CD14-positive monocyte (primary cell): ENCODE measurements around the gene SCEL. TPM values are rescaled to one million over a fixed set of nuclear protein-coding genes. Genes with fewer than 3 reads are reported as not detected.

Source experiments
- DNase-seq, 3 donors: peaks; one replicate each; pipeline ENCODE4 v3.0.0-alpha.2; 2011 to 2022
- H2AFZ ChIP-seq: 2 replicates; pipeline ENCODE4 v1.6.0; 2012; ENCODE audit warnings: mild to moderate bottlenecking, low read depth, low read length, inconsistent platforms; ENCODE audit not compliant: insufficient read depth, poor library complexity, severe bottlenecking
- H3K27ac ChIP-seq, 2 donors: 1 replicate in 1 of 2; 2 replicates in 1 of 2; pipeline ENCODE4 v1.5.1; 2012 to 2013; ENCODE audit warnings: low read length in 2 of 2, control low read depth in 1 of 2, inconsistent platforms in 1 of 2, low read depth in 1 of 2, mild to moderate bottlenecking in 1 of 2
- H3K27me3 ChIP-seq, 2 donors: one replicate each; pipeline versions ENCODE4 v1.6.0 to v1.6.1; 2011 to 2013; ENCODE audit warnings: low read length in 2 of 2; ENCODE audit not compliant: control insufficient read depth in 2 of 2, insufficient read depth in 2 of 2
- H3K36me3 ChIP-seq, 2 donors: replicated peaks in 1 of 2; 1 replicate in 1 of 2; 2 replicates in 1 of 2; pipeline versions ENCODE4 v1.5.1 to v1.6.1; 2012 to 2013; ENCODE audit warnings: low read length in 2 of 2, control low read depth in 1 of 2, inconsistent platforms in 1 of 2, mild to moderate bottlenecking in 1 of 2; ENCODE audit not compliant: insufficient read depth in 2 of 2, control insufficient read depth in 1 of 2
- H3K4me1 ChIP-seq, 2 donors: 1 replicate in 1 of 2; 2 replicates in 1 of 2; pipeline versions ENCODE4 v1.5.1 to v1.6.1; 2012 to 2013; ENCODE audit warnings: low read length in 2 of 2, control low read depth in 1 of 2, inconsistent platforms in 1 of 2, mild to moderate bottlenecking in 1 of 2, moderate library complexity in 1 of 2; ENCODE audit not compliant: insufficient read depth in 2 of 2, control insufficient read depth in 1 of 2
- H3K4me2 ChIP-seq: replicated peaks from 2 replicates; pipeline ENCODE3; 2012; ENCODE audit warnings: low read length, moderate library complexity, mild to moderate bottlenecking; ENCODE audit not compliant: poor library complexity, severe bottlenecking; ENCODE audit errors: extremely low read depth
- H3K4me3 ChIP-seq, 3 experiments: fragments of 200-600 bp in 1 of 3; sonication (generic) in 1 of 3; replicated peaks in 1 of 3; 1 replicate in 2 of 3; 2 replicates in 1 of 3; pipeline ENCODE4 v1.5.1; 2011 to 2013; ENCODE audit warnings: low read length in 3 of 3, mild to moderate bottlenecking in 3 of 3, control low read depth in 2 of 3, low read depth in 2 of 3, inconsistent platforms in 1 of 3, moderate library complexity in 1 of 3
- H3K79me2 ChIP-seq: 2 replicates; pipeline ENCODE4 v1.6.0; 2012; ENCODE audit warnings: mild to moderate bottlenecking, control low read depth, inconsistent platforms, low read length, moderate library complexity; ENCODE audit not compliant: insufficient read depth
- H3K9ac ChIP-seq: 2 replicates; pipeline ENCODE4 v1.6.0; 2017; ENCODE audit warnings: low read length, mild to moderate bottlenecking; ENCODE audit not compliant: insufficient read depth, poor library complexity, severe bottlenecking
- H3K9me3 ChIP-seq, 2 donors: replicated peaks in 1 of 2; 1 replicate in 1 of 2; 2 replicates in 1 of 2; pipeline versions ENCODE4 v1.5.1 to v1.6.1; 2012 to 2013; ENCODE audit warnings: low read length in 2 of 2, control low read depth in 1 of 2; ENCODE audit not compliant: control insufficient read depth in 1 of 2, insufficient read depth in 1 of 2
- H4K20me1 ChIP-seq: 2 replicates; pipeline ENCODE4 v1.6.0; 2012; ENCODE audit warnings: mild to moderate bottlenecking, low read length, control low read depth, moderate library complexity; ENCODE audit not compliant: insufficient read depth
- H3K27ac Mint-ChIP-seq, 7 donors: one replicate each; pipeline ENCODE4 v1.8.0; 2020; ENCODE audit warnings: mild to moderate bottlenecking in 7 of 7, mixed read lengths in 7 of 7, moderate library complexity in 6 of 7, inconsistent platforms in 2 of 7
- H3K27me3 Mint-ChIP-seq, 3 donors: one replicate each; pipeline ENCODE4 v1.8.0; 2021 to 2022; ENCODE audit warnings: low read depth in 3 of 3, mild to moderate bottlenecking in 3 of 3, mixed read lengths in 3 of 3, moderate library complexity in 3 of 3, inconsistent platforms in 1 of 3
- H3K36me3 Mint-ChIP-seq, 2 donors: one replicate each; pipeline ENCODE4 v1.8.0; 2020; ENCODE audit warnings: mixed read lengths in 2 of 2, inconsistent platforms in 1 of 2, mild to moderate bottlenecking in 1 of 2
- H3K4me1 Mint-ChIP-seq: one replicate; pipeline ENCODE4 v1.8.0; 2020; ENCODE audit warnings: mild to moderate bottlenecking, mixed read lengths
- H3K4me3 Mint-ChIP-seq, 2 donors: one replicate each; pipeline ENCODE4 v1.8.0; 2020; ENCODE audit warnings: mild to moderate bottlenecking in 2 of 2, mixed read lengths in 2 of 2, moderate library complexity in 1 of 2
- H3K9me3 Mint-ChIP-seq, 7 donors: one replicate each; pipeline ENCODE4 v1.8.0; 2020 to 2022; ENCODE audit warnings: mixed read lengths in 7 of 7, mild to moderate bottlenecking in 6 of 7, moderate library complexity in 6 of 7, inconsistent platforms in 2 of 7
- WGBS: methylation state at CpG from one replicate; pipeline ENCODE4 v1.1.5; 2013; ENCODE audit warnings: missing lambda C conversion rate; ENCODE audit not compliant: insufficient coverage; 5-methylcytosine and 5-hydroxymethylcytosine counted together
- intact Hi-C, 2 donors: fragments of 100-400 bp; cut with micrococcal nuclease; formaldehyde crosslinking; loops; one replicate each; pipeline versions ENCODE4 v1.15.0 to v1.15.1; 2023
- polyA plus RNA-seq, 3 donors: library from polyadenylated mRNA; depleted of rRNA in 1 of 3; unstranded in 2 of 3; stranded (reverse) in 1 of 3; fragments of 300-500 nt in 2 of 3; fragments of >200 nt in 1 of 3; fragmentation: Illumina TruSeq in 2 of 3; gene quantifications; 1 replicate in 2 of 3; 2 replicates in 1 of 3; pipeline ENCODE4 v1.2.3, GENCODE V29; 2012 to 2021
- TF ChIP-seq, protein P1 (sequence below): fragments of 200-600 bp; IDR thresholded peaks from one replicate; pipeline ENCODE4 v1.8.0; 2022; ENCODE audit warnings: antibody characterized with exemption, mild to moderate bottlenecking

SCEL gene
- polyA plus RNA-seq, 3 donors = not detected

GRCh38 chr13:77558016-77558415, 22.5 kb downstream of the SCEL start:
- no CpG with 5 or more reads among the region's 3 CpGs for WGBS

GRCh38 chr13:77563111-77563510, 27.6 kb downstream of the SCEL start:
- Histone ChIP-seq H3K4me3 (no peak overlapping the region), H3K4me2 (no peak overlapping the region), H3K79me2 (no peaks in the 10 kb centered on the region), H3K36me3 (no peaks in the 10 kb centered on the region), H4K20me1 (no peaks in the 10 kb centered on the region), H3K27me3 (no peaks in the 10 kb centered on the region), H3K4me1 (peaks cover 10 to 11% of the 10 kb centered on the region in 2 donors), H3K9me3 (no peaks in the 10 kb centered on the region), H3K27ac (no peak overlapping the region), H3K9ac (no peak overlapping the region), H2AFZ (no peak overlapping the region)
- TF ChIP-seq, protein P1, sequence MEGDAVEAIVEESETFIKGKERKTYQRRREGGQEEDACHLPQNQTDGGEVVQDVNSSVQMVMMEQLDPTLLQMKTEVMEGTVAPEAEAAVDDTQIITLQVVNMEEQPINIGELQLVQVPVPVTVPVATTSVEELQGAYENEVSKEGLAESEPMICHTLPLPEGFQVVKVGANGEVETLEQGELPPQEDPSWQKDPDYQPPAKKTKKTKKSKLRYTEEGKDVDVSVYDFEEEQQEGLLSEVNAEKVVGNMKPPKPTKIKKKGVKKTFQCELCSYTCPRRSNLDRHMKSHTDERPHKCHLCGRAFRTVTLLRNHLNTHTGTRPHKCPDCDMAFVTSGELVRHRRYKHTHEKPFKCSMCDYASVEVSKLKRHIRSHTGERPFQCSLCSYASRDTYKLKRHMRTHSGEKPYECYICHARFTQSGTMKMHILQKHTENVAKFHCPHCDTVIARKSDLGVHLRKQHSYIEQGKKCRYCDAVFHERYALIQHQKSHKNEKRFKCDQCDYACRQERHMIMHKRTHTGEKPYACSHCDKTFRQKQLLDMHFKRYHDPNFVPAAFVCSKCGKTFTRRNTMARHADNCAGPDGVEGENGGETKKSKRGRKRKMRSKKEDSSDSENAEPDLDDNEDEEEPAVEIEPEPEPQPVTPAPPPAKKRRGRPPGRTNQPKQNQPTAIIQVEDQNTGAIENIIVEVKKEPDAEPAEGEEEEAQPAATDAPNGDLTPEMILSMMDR = no peak
- Mint-ChIP-seq H3K27me3 (peaks cover 0 to 2% (median 1%) of the 10 kb centered on the region in 3 donors), H3K9me3 (no peaks in the 10 kb centered on the region), H3K4me1 (peaks cover 19% of the 10 kb centered on the region), H3K4me3 (no peak overlapping the region), H3K36me3 (no peaks in the 10 kb centered on the region), H3K27ac (no peak overlapping the region)
- intact Hi-C loops = no loop called here
- WGBS = no CpG with 5 or more reads among the region's 1 CpG
- no peak for DNase-seq

More at GRCh38 chr13:77558016-77558415, 22.5 kb downstream of the SCEL start:
- peaks cover 23% of the 10 kb centered on the region for H3K4me1 Mint-ChIP-seq
- H3K27me3 Mint-ChIP-seq = peaks cover 0 to 4% (median 0%) of the 10 kb centered on the region in 3 donors
- H3K27ac Mint-ChIP-seq = peak overlapping the region in 1 of 7 donors; percentile 28
- Histone ChIP-seq H3K36me3 (no peaks in the 10 kb centered on the region), H3K4me2 (no peak overlapping the region), H3K4me3 (no peak overlapping the region), H3K9ac (no peak overlapping the region), H3K79me2 (no peaks in the 10 kb centered on the region), H4K20me1 (no peaks in the 10 kb centered on the region), H2AFZ (no peak overlapping the region), H3K9me3 (no peaks in the 10 kb centered on the region), H3K27ac (no peak overlapping the region), H3K4me1 (peaks cover 11 to 13% of the 10 kb centered on the region in 2 donors), H3K27me3 (no peaks in the 10 kb centered on the region)
- TF ChIP-seq, protein P1 = no peak
- intact Hi-C loops = no loop called here
- DNase-seq = no peak
- no peaks in the 10 kb centered on the region for H3K36me3 Mint-ChIP-seq
- H3K4me3 Mint-ChIP-seq = no peak overlapping the region
- H3K9me3 Mint-ChIP-seq = no peaks in the 10 kb centered on the region
